Suprapubic skin (tissue), 4 donors: ENCODE results near the gene FOXM1. TPM values are rescaled to one million over a fixed set of nuclear protein-coding genes. Genes with fewer than 3 reads are reported as not detected.

Experiments used
- DNase-seq, 2 donors: peaks; one replicate each; pipeline ENCODE4 v3.0.0-alpha.2; 2019; ENCODE audit warnings: low spot score in 2 of 2
- H3K27ac ChIP-seq: fragments of 200-600 bp; sonication (generic); one replicate; pipeline ENCODE4 v1.5.1; 2019
- H3K27me3 ChIP-seq: fragments of 200-600 bp; sonication (generic); one replicate; pipeline ENCODE4 v1.5.1; 2019
- H3K36me3 ChIP-seq: fragments of 200-600 bp; sonication (generic); one replicate; pipeline ENCODE4 v1.5.1; 2019
- H3K4me1 ChIP-seq: fragments of 200-600 bp; sonication (generic); one replicate; pipeline ENCODE4 v1.5.1; 2019
- H3K4me3 ChIP-seq: fragments of 200-600 bp; sonication (generic); one replicate; pipeline ENCODE4 v1.5.1; 2019; ENCODE audit warnings: mild to moderate bottlenecking
- H3K9me3 ChIP-seq: fragments of 200-600 bp; sonication (generic); one replicate; pipeline ENCODE4 v1.5.1; 2019
- CTCF ChIP-seq, 2 donors: fragments of 200-600 bp in 1 of 2; fragments of 450-650 bp in 1 of 2; sonication (generic) in 1 of 2; IDR thresholded peaks; one replicate each; pipeline ENCODE4 v1.5.1; 2016 to 2019; ENCODE audit warnings: antibody characterized with exemption in 2 of 2, mild to moderate bottlenecking in 1 of 2, moderate library complexity in 1 of 2
- EP300 ChIP-seq: sonication (generic); formaldehyde crosslinking; IDR thresholded peaks from one replicate; pipeline ENCODE4 v1.6.1; 2017; ENCODE audit warnings: antibody characterized with exemption
- POLR2A ChIP-seq, 2 donors: fragments of 450-650 bp; IDR thresholded peaks; one replicate each; pipeline ENCODE4 v1.6.1; 2017; ENCODE audit warnings: antibody characterized with exemption in 2 of 2, mild to moderate bottlenecking in 2 of 2, moderate library complexity in 2 of 2
- POLR2AphosphoS5 ChIP-seq, 3 donors: sonication (generic); formaldehyde crosslinking; IDR thresholded peaks; one replicate each; pipeline ENCODE4 v1.6.1; 2017; ENCODE audit warnings: antibody characterized with exemption in 3 of 3
- WGBS: methylation state at CpG from one replicate; pipeline ENCODE4 v1.1.5; 2018; 5-methylcytosine and 5-hydroxymethylcytosine counted together
- total RNA-seq, 4 donors: library from RNA; depleted of rRNA; stranded (reverse); fragments of >200 nt; gene quantifications; one replicate each; pipeline ENCODE4 v1.1.0, GENCODE V29; 2016

Gene FOXM1
- total RNA-seq, 4 donors from 2014 or later: 4.1 to 9.2 (median 7.1) TPM

- TF ChIP-seq EP300 (no peak), CTCF (IDR thresholded peaks at IDR 0.05) (no peak), POLR2AphosphoS5 (IDR thresholded peaks at IDR 0.05) (no peak), POLR2A (IDR thresholded peaks at IDR 0.05) (no peak)
- WGBS: 91% methylated on average over 2 of the region's 2 CpGs
- Histone ChIP-seq H3K27ac (no peak overlapping the region), H3K36me3 (peaks cover 55% of the 10 kb centered on the region), H3K4me1 (no peaks in the 10 kb centered on the region), H3K27me3 (no peaks in the 10 kb centered on the region), H3K9me3 (no peaks in the 10 kb centered on the region), H3K4me3 (no peak overlapping the region)
- no peak for DNase-seq
These were observed 45.4 kb upstream of the FOXM1 start for GRCh38 chr12:2922329-2922728.

- WGBS: 75% methylated on average over 2 of the region's 2 CpGs
- H3K4me1 ChIP-seq: no peaks in the 10 kb centered on the region
- H3K36me3 ChIP-seq: peaks cover 54% of the 10 kb centered on the region
- TF ChIP-seq EP300: no peak
- TF ChIP-seq CTCF (IDR thresholded peaks at IDR 0.05): no peak
- no peak for TF ChIP-seq POLR2A (IDR thresholded peaks at IDR 0.05)
- no peak for TF ChIP-seq POLR2AphosphoS5 (IDR thresholded peaks at IDR 0.05)
- H3K9me3 ChIP-seq: no peaks in the 10 kb centered on the region
- no peaks in the 10 kb centered on the region for H3K27me3 ChIP-seq
- no peak overlapping the region for H3K4me3 ChIP-seq
- H3K27ac ChIP-seq: no peak overlapping the region
- no peak for DNase-seq
These were observed 42.3 kb upstream of the FOXM1 start for GRCh38 chr12:2919249-2919648.

GRCh38 chr12:2912216-2912575 is 35.2 kb upstream of the FOXM1 start:
- Histone ChIP-seq H3K27ac (no peak overlapping the region), H3K36me3 (peaks cover 31% of the 10 kb centered on the region), H3K27me3 (no peaks in the 10 kb centered on the region), H3K9me3 (no peaks in the 10 kb centered on the region), H3K4me1 (peaks cover 5% of the 10 kb centered on the region), H3K4me3 (no peak overlapping the region)
- no peak for DNase-seq
- 94% methylated on average over 3 of the region's 3 CpGs for WGBS
- no peak for TF ChIP-seq CTCF (IDR thresholded peaks at IDR 0.05)
- TF ChIP-seq POLR2AphosphoS5 (IDR thresholded peaks at IDR 0.05): no peak
- TF ChIP-seq POLR2A (IDR thresholded peaks at IDR 0.05): no peak
- no peak for TF ChIP-seq EP300

GRCh38 chr12:2904260-2904659 is 27.3 kb upstream of the FOXM1 start:
- no peaks in the 10 kb centered on the region for H3K27me3 ChIP-seq
- H3K27ac ChIP-seq: no peak overlapping the region
- H3K36me3 ChIP-seq: no peaks in the 10 kb centered on the region
- WGBS: 88% methylated on average over 2 of the region's 2 CpGs
- H3K4me3 ChIP-seq: no peak overlapping the region
- TF ChIP-seq POLR2AphosphoS5 (IDR thresholded peaks at IDR 0.05) (no peak), POLR2A (IDR thresholded peaks at IDR 0.05) (no peak), CTCF (IDR thresholded peaks at IDR 0.05) (no peak), EP300 (no peak)
- H3K4me1 ChIP-seq: peaks cover 20% of the 10 kb centered on the region
- no peaks in the 10 kb centered on the region for H3K9me3 ChIP-seq
- DNase-seq: no peak

- no peak overlapping the region for H3K27ac ChIP-seq
- WGBS: 26% methylated on average over 4 of the region's 4 CpGs
- no peak overlapping the region for H3K4me3 ChIP-seq
These were observed 25.4 kb upstream of the FOXM1 start for GRCh38 chr12:2902272-2902880.

More at GRCh38 chr12:2902272-2902880, 25.4 kb upstream of the FOXM1 start:
- Histone ChIP-seq H3K36me3 (no peaks in the 10 kb centered on the region), H3K27me3 (no peaks in the 10 kb centered on the region), H3K4me1 (peaks cover 15% of the 10 kb centered on the region), H3K9me3 (no peaks in the 10 kb centered on the region)
- no peak for DNase-seq
- no peak for TF ChIP-seq POLR2A (IDR thresholded peaks at IDR 0.05)
- no peak for TF ChIP-seq CTCF (IDR thresholded peaks at IDR 0.05)
- no peak for TF ChIP-seq EP300
- no peak for TF ChIP-seq POLR2AphosphoS5 (IDR thresholded peaks at IDR 0.05)
